HEK293T (cell line): ENCODE results near the gene FOXE1.

Experiments used
- ELF4 ChIP-seq: fragments of 450-650 bp; IDR thresholded peaks from 2 replicates; pipeline ENCODE4 v1.6.1; 2017; ENCODE audit warnings: antibody characterized with exemption
- FOXA1 ChIP-seq: fragments of 450-650 bp; IDR thresholded peaks from 2 replicates; pipeline ENCODE4 v1.6.1; 2016; ENCODE audit warnings: mild to moderate bottlenecking
- FOXM1 ChIP-seq: fragments of 450-650 bp; IDR thresholded peaks from 2 replicates; pipeline ENCODE4 v1.6.1; 2017; ENCODE audit warnings: mild to moderate bottlenecking, borderline replicate concordance
- NFRKB ChIP-seq: fragments of 450-650 bp; IDR thresholded peaks from 2 replicates; pipeline ENCODE4 v1.6.1; 2016; ENCODE audit warnings: mild to moderate bottlenecking, moderate library complexity

GRCh38 chr9:97840521-97840920 is 12.5 kb upstream of the FOXE1 start:
- TF ChIP-seq ELF4 = no peak
- TF ChIP-seq FOXM1 = no peak
- no peak for TF ChIP-seq NFRKB
- no peak for TF ChIP-seq FOXA1
